ENCODE measurements around the gene FLT4. TPM values are rescaled to one million over a fixed set of nuclear protein-coding genes. Genes with fewer than 3 reads are reported as not detected.

Gene FLT4
- total and polyA plus RNA-seq, 9 donors, result 3.3 to 18.5 (median 7.0) TPM

DNA sequence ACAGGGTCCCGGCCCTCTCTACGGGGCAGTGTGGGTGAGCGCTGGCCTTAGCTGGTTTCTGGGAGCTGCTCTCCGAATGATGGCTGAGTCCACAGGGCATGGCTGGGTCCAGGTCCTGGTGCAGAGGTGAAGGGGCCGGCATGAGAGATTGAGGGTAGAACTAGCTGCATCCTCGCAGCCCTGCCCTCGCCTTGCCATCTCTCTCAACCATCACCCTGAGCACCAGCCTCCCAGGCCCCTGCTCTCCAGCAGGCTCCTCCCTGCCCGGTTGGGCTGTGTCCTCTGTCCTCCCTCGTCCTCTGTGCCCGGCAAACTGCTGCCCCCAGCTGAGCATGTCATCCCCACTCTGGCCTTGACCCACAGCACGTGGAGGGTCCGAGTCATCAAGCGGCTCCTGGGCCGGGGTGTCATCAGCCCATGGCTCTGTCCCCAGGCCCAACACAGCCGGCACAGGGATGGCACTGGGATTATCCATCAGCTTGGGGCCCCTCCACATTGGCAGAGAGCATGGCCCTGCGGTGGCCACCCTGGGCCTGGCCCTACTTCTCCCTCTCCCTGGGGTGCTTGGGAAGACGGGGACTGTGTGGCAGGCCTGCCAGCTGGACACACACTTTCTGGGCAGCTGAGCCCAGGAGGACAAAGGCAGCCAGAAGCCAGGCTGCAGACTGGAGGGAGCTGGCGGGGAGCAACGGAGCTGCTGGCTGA, 8.4 kb downstream of the FLT4 start:
- Histone ChIP-seq H3K27me3 (no peaks in the 10 kb centered on the region), H3K27ac (no peak overlapping the region), H3K36me3 (no peaks in the 10 kb centered on the region), H3K4me1 (ENCODE audit: insufficient read depth) (no peaks in the 10 kb centered on the region), H3K9me3 (no peaks in the 10 kb centered on the region), H3K4me3 (no peak overlapping the region)
- TF ChIP-seq, protein P1, sequence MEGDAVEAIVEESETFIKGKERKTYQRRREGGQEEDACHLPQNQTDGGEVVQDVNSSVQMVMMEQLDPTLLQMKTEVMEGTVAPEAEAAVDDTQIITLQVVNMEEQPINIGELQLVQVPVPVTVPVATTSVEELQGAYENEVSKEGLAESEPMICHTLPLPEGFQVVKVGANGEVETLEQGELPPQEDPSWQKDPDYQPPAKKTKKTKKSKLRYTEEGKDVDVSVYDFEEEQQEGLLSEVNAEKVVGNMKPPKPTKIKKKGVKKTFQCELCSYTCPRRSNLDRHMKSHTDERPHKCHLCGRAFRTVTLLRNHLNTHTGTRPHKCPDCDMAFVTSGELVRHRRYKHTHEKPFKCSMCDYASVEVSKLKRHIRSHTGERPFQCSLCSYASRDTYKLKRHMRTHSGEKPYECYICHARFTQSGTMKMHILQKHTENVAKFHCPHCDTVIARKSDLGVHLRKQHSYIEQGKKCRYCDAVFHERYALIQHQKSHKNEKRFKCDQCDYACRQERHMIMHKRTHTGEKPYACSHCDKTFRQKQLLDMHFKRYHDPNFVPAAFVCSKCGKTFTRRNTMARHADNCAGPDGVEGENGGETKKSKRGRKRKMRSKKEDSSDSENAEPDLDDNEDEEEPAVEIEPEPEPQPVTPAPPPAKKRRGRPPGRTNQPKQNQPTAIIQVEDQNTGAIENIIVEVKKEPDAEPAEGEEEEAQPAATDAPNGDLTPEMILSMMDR (IDR thresholded peaks at IDR 0.05), result no peak
- TF ChIP-seq EP300 (IDR thresholded peaks at IDR 0.05) (no peak), POLR2A (IDR thresholded peaks at IDR 0.05) (no peak)
- intact Hi-C loops (cut with DNase I), result no loop called here
- peak in 2 of 5 donors; percentile 7 to 25 for DNase-seq
- 82 to 84% (median 83%) methylated on average over 18 to 19 of the region's 19 CpGs for WGBS, 3 donors

DNA sequence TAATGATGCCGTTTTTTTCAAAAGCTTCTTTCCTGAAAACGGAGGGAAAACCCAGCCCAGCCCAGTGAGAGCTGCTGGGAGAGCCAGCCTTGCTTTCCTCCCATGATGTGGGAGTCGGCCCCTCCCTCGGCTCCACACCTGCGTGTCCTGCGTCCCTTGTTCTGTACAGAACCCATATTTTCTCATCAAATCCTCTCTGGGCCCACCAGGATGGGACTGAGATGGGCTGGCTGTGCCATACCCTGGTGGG, 8.9 kb downstream of the FLT4 start:
- H3K27ac ChIP-seq, result no peak overlapping the region

DNA sequence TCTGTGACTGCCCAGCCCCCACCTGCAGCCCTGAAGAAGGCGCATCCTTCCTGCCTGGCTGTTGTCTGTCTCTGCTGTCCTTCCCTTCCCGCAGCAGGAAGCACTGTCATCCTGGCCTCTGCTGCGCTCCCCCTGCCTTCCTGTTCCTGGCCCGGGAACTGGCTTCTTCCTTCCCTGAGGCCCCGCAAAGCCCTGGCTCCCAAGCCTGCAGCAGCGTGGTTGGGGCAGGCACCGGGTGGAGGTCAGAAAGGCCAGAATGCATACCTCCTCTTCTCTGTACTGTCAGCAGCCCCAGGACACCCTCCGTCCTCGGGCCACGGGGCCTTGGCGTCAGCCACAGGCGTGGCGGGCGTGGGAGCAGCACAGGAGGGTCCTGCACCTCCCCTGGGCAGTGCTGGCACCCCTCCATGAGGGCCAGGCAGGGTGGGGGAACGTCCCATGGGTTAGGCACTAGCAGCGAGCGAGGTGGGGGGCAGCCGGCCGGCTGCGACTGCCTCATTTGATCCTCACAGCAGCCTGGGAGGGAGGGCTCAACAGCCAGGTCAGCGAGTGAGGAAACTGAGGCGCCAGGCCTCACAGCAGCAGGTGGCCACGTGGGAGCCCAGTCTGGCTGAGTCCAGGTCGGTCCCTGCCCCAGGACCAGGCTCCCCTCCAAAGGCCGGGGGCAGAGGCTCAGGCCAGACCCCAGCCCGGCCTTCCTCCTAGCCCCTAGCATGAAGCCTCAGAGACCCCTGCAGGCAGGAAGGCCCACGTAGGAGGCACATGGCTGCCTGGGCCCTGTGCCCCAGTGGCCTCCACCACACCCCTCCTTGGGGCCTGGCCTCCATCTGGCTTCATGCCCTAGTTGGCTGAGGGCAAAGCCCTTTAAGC, 9.4 kb downstream of the FLT4 start:
- H3K27ac ChIP-seq, result no peak overlapping the region
- TF ChIP-seq, protein P1 (IDR thresholded peaks at IDR 0.05), result no peak
- TF ChIP-seq POLR2A (IDR thresholded peaks at IDR 0.05) (no peak), EP300 (IDR thresholded peaks at IDR 0.05) (no peak)
- DNase-seq, result peak in 3 of 5 donors; percentile 29 to 32 (median 29)
- intact Hi-C loops (cut with DNase I), result no loop called here
- H3K4me3 ChIP-seq, result no peak overlapping the region
- H3K36me3 ChIP-seq, result no peaks in the 10 kb centered on the region
- H3K27me3 ChIP-seq, result no peaks in the 10 kb centered on the region
- WGBS, 3 donors, result 53 to 74% (median 70%) methylated on average over 14 to 27 of the region's 27 CpGs
- H3K9me3 ChIP-seq, result no peaks in the 10 kb centered on the region
- H3K4me1 ChIP-seq (ENCODE audit: insufficient read depth), result no peaks in the 10 kb centered on the region

More for the DNA sequence above, 8.9 kb downstream of the FLT4 start:
- DNase-seq, result peak in 1 of 5 donors; percentile 16
- whole genome bisulfite sequencing, 3 donors, result 48 to 60% (median 54%) methylated on average over 6 of the region's 6 CpGs
- H3K36me3 ChIP-seq, result no peaks in the 10 kb centered on the region
- H3K9me3 ChIP-seq, result no peaks in the 10 kb centered on the region
- no peaks in the 10 kb centered on the region for H3K4me1 ChIP-seq (ENCODE audit: insufficient read depth)
- intact Hi-C loops (cut with DNase I), result no loop called here
- H3K4me3 ChIP-seq, result no peak overlapping the region
- H3K27me3 ChIP-seq, result no peaks in the 10 kb centered on the region
- TF ChIP-seq, protein P1 (IDR thresholded peaks at IDR 0.05), result no peak
- TF ChIP-seq EP300 (IDR thresholded peaks at IDR 0.05) (no peak), POLR2A (IDR thresholded peaks at IDR 0.05) (no peak)

DNA sequence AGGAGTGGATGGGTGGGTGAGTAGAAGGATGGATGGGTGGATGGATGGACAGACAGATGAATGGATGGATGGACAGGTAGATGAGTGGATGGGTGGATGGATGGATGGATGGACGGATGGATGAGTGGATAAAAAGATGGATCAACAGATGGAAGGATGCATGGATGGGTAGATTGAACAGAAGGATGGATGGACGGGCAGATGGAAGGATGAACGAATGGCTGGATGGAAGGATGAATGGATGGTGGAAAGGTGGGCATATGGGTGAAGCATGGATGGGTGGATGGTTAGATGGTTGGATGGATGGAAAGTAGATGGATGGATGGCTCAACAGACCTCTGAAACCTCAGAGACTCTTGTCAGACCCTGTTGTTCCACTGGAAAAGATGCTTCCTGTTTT, 10.1 kb downstream of the FLT4 start:
- intact Hi-C loops (cut with DNase I), result no loop called here
- DNase-seq, result no peak
- 61 to 65% (median 63%) methylated on average over 3 of the region's 3 CpGs for WGBS, 3 donors
- H3K4me1 ChIP-seq (ENCODE audit: insufficient read depth), result no peaks in the 10 kb centered on the region
- H3K27me3 ChIP-seq, result no peaks in the 10 kb centered on the region
- no peak overlapping the region for H3K4me3 ChIP-seq
- H3K36me3 ChIP-seq, result no peaks in the 10 kb centered on the region
- no peak overlapping the region for H3K27ac ChIP-seq
- TF ChIP-seq, protein P1 (IDR thresholded peaks at IDR 0.05), result no peak
- TF ChIP-seq POLR2A (IDR thresholded peaks at IDR 0.05) (no peak), EP300 (IDR thresholded peaks at IDR 0.05) (no peak)
- H3K9me3 ChIP-seq, result no peaks in the 10 kb centered on the region

Data from ovary (tissue), 9 donors.